Naive thymus-derived CD4-positive, alpha-beta T cell (primary cell): ENCODE results near the gene RNF183. TPM values are rescaled to one million over a fixed set of nuclear protein-coding genes. Genes with fewer than 3 reads are reported as not detected.

ENCODE experiments used
- ATAC-seq: fragments of 150-1000 bp; cut with Tn5 transposase; 2 replicates; pipeline ENCODE4 v1.10.0; 2021; ENCODE audit warnings: mild to moderate bottlenecking, moderate library complexity
- CTCF ChIA-PET: fragments of 350-600 bp; sonication (Branson Sonifier 250); formaldehyde crosslinking; loops from one replicate; lab custom pipeline; 2021; ENCODE audit warnings: antibody characterized with exemption; lab: Charles Lee
- POLR2A ChIA-PET: fragments of 350-600 bp; sonication (Branson Sonifier 250); formaldehyde crosslinking; loops from one replicate; lab custom pipeline; 2021; ENCODE audit warnings: antibody characterized with exemption, inconsistent platforms; lab: Charles Lee
- DNase-seq, 9 donors: peaks; one replicate each; pipeline versions ENCODE4 v3.0.0 to v3.0.0-alpha.2; 2020 to 2022; ENCODE audit warnings: mixed read lengths in 1 of 9
- H3K27ac ChIP-seq: one replicate; pipeline ENCODE4 v1.7.0; 2013; ENCODE audit warnings: mild to moderate bottlenecking, low read depth, low read length, moderate library complexity
- H3K27me3 ChIP-seq, 2 donors: one replicate each; pipeline ENCODE4 v1.7.0; 2013; ENCODE audit warnings: low read length in 2 of 2, mild to moderate bottlenecking in 2 of 2, moderate library complexity in 2 of 2; ENCODE audit not compliant: control insufficient read depth in 2 of 2, insufficient read depth in 2 of 2
- H3K36me3 ChIP-seq, 3 experiments: 1 replicate in 2 of 3; 2 replicates in 1 of 3; pipeline ENCODE4 v1.7.0; 2013; ENCODE audit warnings: low read length in 3 of 3, mild to moderate bottlenecking in 3 of 3, moderate library complexity in 1 of 3; ENCODE audit not compliant: insufficient read depth in 3 of 3, control insufficient read depth in 2 of 3
- H3K4me1 ChIP-seq, 2 donors: one replicate each; pipeline ENCODE4 v1.7.0; 2013; ENCODE audit warnings: low read length in 2 of 2, mild to moderate bottlenecking in 2 of 2, moderate library complexity in 1 of 2; ENCODE audit not compliant: control insufficient read depth in 2 of 2, insufficient read depth in 2 of 2
- H3K4me3 ChIP-seq: 2 replicates; pipeline ENCODE4 v1.7.0; 2013; ENCODE audit warnings: mild to moderate bottlenecking, low read length
- H3K9me3 ChIP-seq, 3 experiments: 1 replicate in 2 of 3; 2 replicates in 1 of 3; pipeline ENCODE4 v1.7.0; 2013; ENCODE audit warnings: low read length in 3 of 3; ENCODE audit not compliant: control insufficient read depth in 2 of 3
- H3K27ac Mint-ChIP-seq, 9 donors: one replicate each; pipeline ENCODE4 v1.8.0; 2020 to 2022; ENCODE audit warnings: mixed read lengths in 9 of 9, mild to moderate bottlenecking in 8 of 9, moderate library complexity in 5 of 9, inconsistent platforms in 2 of 9
- H3K27me3 Mint-ChIP-seq, 5 donors: one replicate each; pipeline ENCODE4 v1.8.0; 2021 to 2022; ENCODE audit warnings: mixed read lengths in 5 of 5, mild to moderate bottlenecking in 1 of 5
- H3K36me3 Mint-ChIP-seq, 5 donors: one replicate each; pipeline ENCODE4 v1.8.0; 2020 to 2022; ENCODE audit warnings: mixed read lengths in 5 of 5, mild to moderate bottlenecking in 3 of 5, inconsistent platforms in 1 of 5
- H3K4me1 Mint-ChIP-seq, 7 donors: one replicate each; pipeline ENCODE4 v1.8.0; 2020 to 2022; ENCODE audit warnings: mixed read lengths in 7 of 7, mild to moderate bottlenecking in 3 of 7, inconsistent platforms in 1 of 7
- H3K4me3 Mint-ChIP-seq, 10 donors: one replicate each; pipeline ENCODE4 v1.8.0; 2020 to 2022; ENCODE audit warnings: mild to moderate bottlenecking in 10 of 10, mixed read lengths in 10 of 10, moderate library complexity in 6 of 10, inconsistent platforms in 2 of 10
- H3K9me3 Mint-ChIP-seq, 11 donors: one replicate each; pipeline ENCODE4 v1.8.0; 2020 to 2022; ENCODE audit warnings: mixed read lengths in 11 of 11, mild to moderate bottlenecking in 4 of 11, inconsistent platforms in 1 of 11, moderate library complexity in 1 of 11
- intact Hi-C, 2 donors: fragments of 100-400 bp; cut with micrococcal nuclease; formaldehyde crosslinking; loops; one replicate each; pipeline ENCODE4 v1.15.1; 2023
- polyA plus RNA-seq, 2 donors: library from polyadenylated mRNA; unstranded; fragments of 300-500 nt; fragmentation: Illumina TruSeq; gene quantifications; one replicate each; pipeline ENCODE4 v1.2.3, GENCODE V29; 2021
- total RNA-seq, 6 experiments: library from RNA in 5 of 6; stranded (reverse) in 5 of 6; gene quantifications; 1 replicate in 5 of 6; 2 replicates in 1 of 6; pipeline ENCODE4 v1.2.3 and lab custom pipeline; 2021 to 2026

RNF183 gene
- total and polyA plus RNA-seq, 7 experiments from 2014 or later = not detected

DNA sequence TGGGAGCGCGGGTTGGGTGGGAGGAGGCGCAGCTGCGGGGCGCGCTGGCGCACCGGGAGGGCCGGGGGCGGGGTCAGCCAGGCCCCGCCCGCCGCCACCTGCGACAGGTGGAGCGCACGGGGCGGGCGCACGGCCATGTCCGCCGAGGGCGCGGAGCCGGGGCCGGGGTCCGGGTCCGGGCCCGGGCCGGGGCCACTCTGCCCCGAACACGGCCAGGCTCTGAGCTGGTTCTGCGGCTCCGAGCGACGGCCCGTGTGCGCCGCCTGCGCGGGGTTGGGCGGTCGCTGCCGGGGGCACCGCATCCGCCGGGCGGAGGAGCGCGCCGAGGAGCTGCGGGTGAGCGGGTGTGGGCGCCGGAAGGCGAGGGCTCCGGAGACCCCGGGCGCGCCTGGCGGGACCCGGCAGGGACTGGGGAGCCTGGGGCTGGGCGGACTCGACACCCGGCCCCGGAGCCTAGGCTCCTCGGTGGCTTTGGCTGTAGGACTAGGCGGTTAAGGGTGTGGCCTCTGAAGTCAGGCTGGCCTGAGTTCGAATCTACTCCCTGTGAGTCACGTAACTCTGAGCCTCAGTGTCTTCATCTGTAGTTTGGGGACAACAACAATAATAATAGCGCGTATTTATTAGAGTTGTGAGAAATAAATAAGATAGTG lies 46.4 kb upstream of the RNF183 start, which contains the start of gene BSPRY:
Gene BSPRY (plus strand): TSS at position 97 of the 650 bp plus-strand sequence. CDS start 39 bp downstream, at position 136.
- intact Hi-C loops = loop anchor here (1.0 to 5.0 kb wide), 8 partner anchors 9 to 168 kb away; partner anchors contain the start of genes ALAD (in 1 of the 2), C9orf43 (in 1 of the 2), CDC26 (in 1 of the 2) and FKBP15 (in 1 of the 2)
- peak within 1 kb of the TSS; percentile 73 to 93 (median 81) for H3K4me3 Mint-ChIP-seq
- Histone ChIP-seq H3K27me3 (peaks cover 3 to 5% of the 10 kb centered on the region in 2 donors), H3K36me3 (no peaks in the 10 kb centered on the region), H3K27ac (no peak within 1 kb of the TSS), H3K9me3 (no peaks in the 10 kb centered on the region), H3K4me1 (peaks cover 13 to 15% of the 10 kb centered on the region in 2 donors), H3K4me3 (peak within 1 kb of the TSS; percentile 54)
- peak within 1 kb of the TSS in 3 of 9 donors; percentile 5 to 87 (median 57) for H3K27ac Mint-ChIP-seq
- H3K4me1 Mint-ChIP-seq = peaks cover 10 to 49% (median 21%) of the 10 kb centered on the region in 7 donors
- DNase-seq (peak in 7 of 9 donors; percentile 27 to 67 (median 44)), ATAC-seq (peak; percentile 70)
- ChIA-PET CTCF (interaction anchor here (0.6 to 1.4 kb wide), 3 partner anchors 9 to 209 kb away, joined by 3 read pairs; no protein-coding TSS in a partner anchor), POLR2A (interaction anchor here (0.8 to 1.6 kb wide), 4 partner anchors 9 to 74 kb away, joined by 3 to 5 read pairs (median 4); partner anchors contain the start of genes C9orf43, CDC26, POLE3 and PRPF4)
- H3K9me3 Mint-ChIP-seq = peaks cover 0 to 2% (median 0%) of the 10 kb centered on the region in 11 donors
- peaks cover 0 to 3% (median 0%) of the 10 kb centered on the region in 5 donors for H3K36me3 Mint-ChIP-seq
- peaks cover 0 to 40% (median 29%) of the 10 kb centered on the region in 5 donors for H3K27me3 Mint-ChIP-seq

GRCh38 chr9:113349066-113349444 lies 45.9 kb upstream of the RNF183 start:
- Mint-ChIP-seq H3K9me3 (peaks cover 0 to 2% (median 0%) of the 10 kb centered on the region in 11 donors), H3K36me3 (peaks cover 0 to 3% (median 0%) of the 10 kb centered on the region in 5 donors), H3K4me3 (peak overlapping the region; percentile 73 to 86 (median 80)), H3K27ac (peak overlapping the region in 1 of 9 donors; percentile 78), H3K4me1 (peaks cover 10 to 49% (median 21%) of the 10 kb centered on the region in 7 donors), H3K27me3 (peaks cover 0 to 39% (median 29%) of the 10 kb centered on the region in 5 donors)
- ChIA-PET CTCF (interaction anchor here (0.5 to 0.6 kb wide), 3 partner anchors 39 to 308 kb away, joined by 3 to 4 read pairs (median 3); no protein-coding TSS in a partner anchor), POLR2A (interaction anchor here (0.8 to 1.6 kb wide), 3 partner anchors 9 to 74 kb away, joined by 3 to 5 read pairs (median 4); partner anchors contain the start of genes CDC26, PRPF4 and WDR31)
- DNase-seq (no peak), ATAC-seq (no peak)
- H3K4me1 ChIP-seq = peaks cover 13 to 15% of the 10 kb centered on the region in 2 donors
- no peaks in the 10 kb centered on the region for H3K9me3 ChIP-seq
- intact Hi-C loops = loop anchor here (1.0 to 5.0 kb wide), 6 partner anchors 9 to 168 kb away; partner anchors contain the start of genes ALAD (in 1 of the 2), C9orf43 (in 1 of the 2), FKBP15 (in 1 of the 2) and HDHD3 (in 1 of the 2)
- H3K27ac ChIP-seq = no peak overlapping the region
- peaks cover 3 to 5% of the 10 kb centered on the region in 2 donors for H3K27me3 ChIP-seq
- H3K36me3 ChIP-seq = no peaks in the 10 kb centered on the region
- peak overlapping the region; percentile 13 for H3K4me3 ChIP-seq

DNA sequence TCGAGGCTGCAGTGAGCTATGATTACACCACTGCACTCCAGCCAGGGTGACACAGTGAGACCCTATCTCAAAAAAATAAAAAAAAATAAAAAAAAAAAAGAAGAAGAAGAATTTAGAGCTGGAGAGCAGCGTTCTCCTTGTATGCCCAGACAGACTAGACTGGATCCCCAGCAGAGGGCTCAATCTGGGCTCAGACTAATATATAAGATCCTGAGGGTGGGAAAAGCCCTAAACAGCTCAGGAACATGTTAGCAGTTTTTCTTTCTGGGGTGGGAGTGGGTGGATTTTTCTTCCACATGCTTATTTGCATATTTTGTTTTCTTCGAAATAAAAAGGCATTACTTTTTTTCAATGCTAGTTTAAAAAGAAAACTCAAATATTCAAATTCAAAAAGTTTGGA lies 45.3 kb upstream of the RNF183 start:
- no peaks in the 10 kb centered on the region for H3K36me3 Mint-ChIP-seq
- peak overlapping the region in 1 of 9 donors; percentile 81 for H3K27ac Mint-ChIP-seq
- no peak for ATAC-seq
- Histone ChIP-seq H3K27ac (no peak overlapping the region), H3K36me3 (no peaks in the 10 kb centered on the region), H3K4me3 (no peak overlapping the region), H3K4me1 (peaks cover 13 to 15% of the 10 kb centered on the region in 2 donors), H3K9me3 (no peaks in the 10 kb centered on the region), H3K27me3 (peaks cover 3 to 5% of the 10 kb centered on the region in 2 donors)
- ChIA-PET CTCF (interaction anchor here (0.5 to 0.9 kb wide), 3 partner anchors 23 to 309 kb away, joined by 3 to 4 read pairs (median 4); no protein-coding TSS in a partner anchor), POLR2A (interaction anchor here (0.8 to 1.6 kb wide), 2 partner anchors 8 to 27 kb away, joined by 4 to 5 read pairs; partner anchors contain the start of gene WDR31)
- H3K9me3 Mint-ChIP-seq = peaks cover 0 to 2% (median 0%) of the 10 kb centered on the region in 11 donors
- peaks cover 0 to 35% (median 29%) of the 10 kb centered on the region in 5 donors for H3K27me3 Mint-ChIP-seq
- intact Hi-C loops = loop anchor here (1.0 to 5.0 kb wide), 5 partner anchors 28 to 169 kb away; partner anchors contain the start of genes ALAD (in 2 of the 2), FKBP15 (in 1 of the 2), HDHD3 (in 1 of the 2) and SLC31A1 (in 1 of the 2)
- peaks cover 10 to 55% (median 22%) of the 10 kb centered on the region in 7 donors for H3K4me1 Mint-ChIP-seq
- H3K4me3 Mint-ChIP-seq = peak overlapping the region in 5 of 10 donors; percentile 32 to 60 (median 51)
- no peak for DNase-seq

DNA sequence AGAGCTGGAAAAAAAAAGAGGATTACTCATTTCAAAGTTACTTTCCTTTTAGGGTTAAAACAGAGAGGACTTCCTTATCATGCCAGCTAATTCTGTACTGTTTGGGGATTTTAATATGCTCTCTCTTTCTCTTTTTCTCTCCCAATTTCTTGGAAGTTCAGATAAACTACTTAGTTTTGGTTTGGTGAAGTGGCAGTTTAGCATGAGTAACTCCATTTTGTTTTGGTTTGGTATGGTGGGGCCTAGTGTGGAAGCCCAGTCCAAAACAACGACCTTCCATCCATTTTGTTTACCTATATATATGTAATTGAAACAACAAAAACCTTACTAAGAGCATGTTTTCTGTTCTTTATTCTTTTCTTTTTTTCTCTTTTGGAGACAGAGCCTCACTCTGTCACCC lies 42.5 kb upstream of the RNF183 start:
- Mint-ChIP-seq H3K36me3 (peaks cover 0 to 3% (median 0%) of the 10 kb centered on the region in 5 donors), H3K4me3 (no peak overlapping the region), H3K9me3 (no peaks in the 10 kb centered on the region), H3K4me1 (peaks cover 13 to 55% (median 31%) of the 10 kb centered on the region in 7 donors), H3K27me3 (peaks cover 0 to 14% (median 8%) of the 10 kb centered on the region in 5 donors), H3K27ac (no peak overlapping the region)
- ATAC-seq = no peak
- intact Hi-C loops = loop anchor here in 1 of 2 donors (5.0 kb wide), 1 partner anchor 172 kb away; no protein-coding TSS in a partner anchor
- Histone ChIP-seq H3K4me1 (peaks cover 9 to 27% of the 10 kb centered on the region in 2 donors), H3K27me3 (peaks cover 3 to 5% of the 10 kb centered on the region in 2 donors), H3K9me3 (no peaks in the 10 kb centered on the region), H3K4me3 (no peak overlapping the region), H3K27ac (no peak overlapping the region), H3K36me3 (no peaks in the 10 kb centered on the region)
- CTCF ChIA-PET = interaction anchor here (0.6 kb wide), 1 partner anchor 270 kb away, joined by 3 read pairs; no protein-coding TSS in a partner anchor
- POLR2A ChIA-PET = no interaction called here
- DNase-seq = no peak

- H3K27me3 Mint-ChIP-seq = peaks cover 0 to 9% (median 4%) of the 10 kb centered on the region in 5 donors
- H3K27ac ChIP-seq = no peak overlapping the region
- no peak for ATAC-seq
- no peaks in the 10 kb centered on the region for H3K9me3 ChIP-seq
- intact Hi-C loops = loop anchor here in 1 of 2 donors (5.0 kb wide), 1 partner anchor 172 kb away; no protein-coding TSS in a partner anchor
- peaks cover 2 to 5% of the 10 kb centered on the region in 2 donors for H3K27me3 ChIP-seq
- no peaks in the 10 kb centered on the region for H3K9me3 Mint-ChIP-seq
- no peak overlapping the region for H3K4me3 ChIP-seq
- H3K27ac Mint-ChIP-seq = peak overlapping the region in 1 of 9 donors; percentile 10
- peaks cover 4 to 22% of the 10 kb centered on the region in 2 donors for H3K4me1 ChIP-seq
- peaks cover 9 to 55% (median 31%) of the 10 kb centered on the region in 7 donors for H3K4me1 Mint-ChIP-seq
- DNase-seq = no peak
- ChIA-PET CTCF (no interaction called here), POLR2A (no interaction called here)
- H3K36me3 ChIP-seq = no peaks in the 10 kb centered on the region
- H3K36me3 Mint-ChIP-seq = peaks cover 0 to 3% (median 0%) of the 10 kb centered on the region in 5 donors
- H3K4me3 Mint-ChIP-seq = peak overlapping the region in 1 of 10 donors; percentile 38
Observed at GRCh38 chr9:113345190-113345589, 42.0 kb upstream of the RNF183 start.
